NCI-H82 treated with DMSO at 0.1 percent for 48 hours (cell line): Measurements from ENCODE around the gene LRRN2.
"Not testable (repeated sequence)": the region's sequence is repeated elsewhere in the genome, so short reads cannot be mapped to it uniquely, and the experiment has no call there.

Source experiments
- DNase-seq: peaks from one replicate; lab custom pipeline; 2025; ENCODE audit not compliant: unreplicated experiment; lab: John Stamatoyannopoulos, UW

Gene LRRN2

DNA sequence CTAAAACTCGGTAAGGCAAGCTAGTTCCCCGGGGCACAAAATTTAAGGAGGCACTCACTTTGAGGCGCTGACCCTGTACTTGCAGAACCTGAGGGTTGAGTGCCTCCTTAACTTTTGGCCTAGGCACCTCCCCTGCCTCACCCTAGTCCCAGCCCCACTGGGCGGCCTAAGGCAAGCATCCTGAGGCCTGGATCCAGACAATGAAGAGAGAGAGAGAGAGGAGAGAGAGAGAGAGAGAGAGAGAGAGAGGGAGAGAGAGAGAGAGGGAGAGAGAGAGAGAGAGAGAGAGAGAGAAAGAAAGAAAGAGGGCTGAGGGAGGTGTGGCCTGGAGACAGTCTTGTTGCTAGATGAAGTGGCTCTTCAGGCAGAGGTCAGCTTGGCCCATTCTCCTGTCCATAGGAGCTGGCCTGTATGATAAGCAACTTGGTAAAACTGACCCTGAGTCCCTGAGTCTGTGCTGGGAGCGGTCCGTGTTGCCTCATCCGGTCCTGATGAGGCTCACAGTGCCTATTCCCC is 7.4 kb upstream of the LRRN2 start:
- no peak for DNase-seq

DNA sequence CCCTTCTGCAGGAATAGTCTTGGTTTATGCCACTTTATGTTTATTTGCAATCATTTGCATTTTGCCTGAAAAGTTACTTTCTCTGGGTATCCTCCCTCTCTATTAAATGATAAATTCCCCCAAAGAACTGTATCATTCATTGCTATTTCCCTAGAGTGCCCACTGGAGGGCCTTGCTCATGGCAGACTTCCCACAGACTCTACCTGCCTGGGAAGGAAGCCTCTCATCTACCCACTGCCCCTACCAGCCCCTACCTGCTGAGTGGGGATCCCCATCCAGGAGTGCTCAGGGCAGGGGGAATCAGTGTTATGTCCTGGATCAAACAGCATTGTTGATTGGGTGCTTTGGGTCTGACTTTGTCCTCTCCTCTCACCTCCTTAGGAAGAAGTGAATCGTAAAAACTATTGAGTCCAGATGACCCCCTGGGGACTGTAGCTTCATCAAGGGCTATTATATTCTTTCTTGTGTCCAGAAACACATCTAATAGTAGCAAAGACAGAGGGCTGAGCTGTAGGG is 6.8 kb upstream of the LRRN2 start:
- no peak for DNase-seq

DNA sequence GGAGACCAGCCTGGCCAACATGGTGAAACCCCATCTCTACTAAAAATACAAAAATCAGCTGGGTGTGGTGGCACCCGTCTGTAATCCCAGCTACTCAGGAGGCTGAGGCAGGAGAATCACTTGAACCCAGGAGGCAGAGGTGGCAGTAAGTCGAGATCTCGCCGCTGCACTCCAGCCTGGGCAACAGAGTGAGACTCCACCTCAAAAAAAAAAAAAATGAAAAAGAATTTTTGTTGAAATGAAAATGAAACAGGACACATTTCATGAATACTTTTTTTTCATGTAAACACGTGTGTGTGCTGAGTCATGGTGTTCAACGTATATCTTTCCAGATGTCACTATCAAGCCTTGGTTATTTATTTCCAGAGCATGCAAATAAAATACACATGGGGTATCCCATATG is 5.8 kb upstream of the LRRN2 start:
- DNase-seq, result not testable (repeated sequence)

- no peak for DNase-seq
Observed at GRCh38 chr1:204688776-204689175, 3.2 kb upstream of the LRRN2 start.

DNA sequence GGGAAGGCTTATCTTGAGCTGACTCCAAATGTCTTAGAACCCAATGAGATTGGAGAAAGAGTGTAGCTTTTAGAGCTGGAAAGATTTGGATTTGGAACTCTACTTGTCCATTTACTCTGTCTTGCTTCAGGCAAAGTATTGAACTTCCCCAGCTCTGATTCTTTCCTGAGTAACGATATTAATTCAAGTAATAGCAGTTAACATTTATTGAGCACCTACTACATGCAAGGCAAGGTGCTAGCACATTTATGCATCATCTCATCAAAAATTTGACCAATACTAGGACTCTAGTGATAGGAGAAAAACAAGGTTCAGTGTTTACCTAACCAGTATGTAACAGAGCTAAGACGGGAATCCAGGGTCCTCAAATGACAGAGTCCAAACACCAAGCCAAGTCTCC is 2.5 kb upstream of the LRRN2 start:
- DNase-seq, result no peak

- DNase-seq, result no peak
Observed at GRCh38 chr1:204684571-204685235, 835 bp downstream of the LRRN2 start.

- DNase-seq, result no peak
Observed at GRCh38 chr1:204684206-204684570, 1.4 kb downstream of the LRRN2 start.

- DNase-seq, result no peak
Observed at GRCh38 chr1:204683284-204684205, 2.0 kb downstream of the LRRN2 start.

GRCh38 chr1:204680461-204680860 is 5.1 kb downstream of the LRRN2 start:
- DNase-seq, result no peak

DNA sequence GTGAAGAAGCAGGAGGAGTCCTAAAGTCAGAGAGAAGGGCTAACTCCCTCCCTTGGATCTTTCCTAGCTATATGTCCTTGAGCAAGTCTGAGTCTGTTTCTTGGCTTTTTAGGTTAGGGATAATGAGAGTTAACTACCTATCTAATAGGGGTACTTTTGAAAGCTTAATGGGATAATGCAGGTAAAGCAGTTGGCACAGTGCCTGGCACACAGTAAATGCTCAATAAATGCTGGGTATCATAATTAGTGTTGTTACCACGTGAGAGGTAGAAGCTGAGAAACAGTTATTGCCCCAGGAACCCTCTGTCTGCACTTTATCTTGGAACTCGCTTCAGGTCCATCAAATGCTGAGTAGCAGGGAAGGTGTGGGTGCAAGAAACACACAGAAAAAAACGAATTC is 5.5 kb downstream of the LRRN2 start:
- DNase-seq, result no peak

DNA sequence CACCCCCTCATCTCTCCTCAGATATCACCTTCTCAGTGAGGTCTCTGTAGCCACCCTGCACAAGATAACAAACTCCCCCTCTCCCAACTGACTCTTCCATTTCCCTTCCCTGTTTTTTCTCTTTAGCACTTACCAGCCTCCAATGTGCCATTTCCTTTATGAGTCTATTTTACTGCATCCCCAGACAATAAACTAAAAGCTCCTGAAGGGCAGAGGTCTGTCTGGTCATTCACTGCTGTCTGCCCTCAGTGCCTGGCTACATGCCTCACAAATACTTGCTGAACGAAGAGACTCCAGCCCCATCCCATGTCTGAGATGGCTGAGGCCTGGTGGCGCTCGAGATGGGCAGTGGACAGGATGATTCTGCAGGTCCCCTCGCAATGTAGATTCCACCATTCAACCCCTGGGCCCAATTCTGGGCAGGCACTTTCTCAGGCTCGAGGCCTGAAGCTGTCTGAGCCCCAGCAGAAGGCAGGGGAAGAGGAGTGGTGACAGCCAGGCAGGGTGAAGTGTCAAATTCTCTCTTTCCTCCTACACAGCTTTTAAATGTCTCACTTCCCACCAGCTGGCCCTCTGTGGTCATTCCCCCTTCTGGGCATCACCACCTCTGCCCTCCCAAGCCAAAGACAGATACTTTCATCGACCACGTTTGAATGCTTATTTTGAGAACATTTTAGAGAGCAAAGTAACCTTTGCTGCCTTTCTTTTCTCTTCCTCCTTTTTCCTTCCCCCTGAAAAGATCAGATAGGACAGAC is 6.6 kb downstream of the LRRN2 start:
- DNase-seq, result no peak

DNA sequence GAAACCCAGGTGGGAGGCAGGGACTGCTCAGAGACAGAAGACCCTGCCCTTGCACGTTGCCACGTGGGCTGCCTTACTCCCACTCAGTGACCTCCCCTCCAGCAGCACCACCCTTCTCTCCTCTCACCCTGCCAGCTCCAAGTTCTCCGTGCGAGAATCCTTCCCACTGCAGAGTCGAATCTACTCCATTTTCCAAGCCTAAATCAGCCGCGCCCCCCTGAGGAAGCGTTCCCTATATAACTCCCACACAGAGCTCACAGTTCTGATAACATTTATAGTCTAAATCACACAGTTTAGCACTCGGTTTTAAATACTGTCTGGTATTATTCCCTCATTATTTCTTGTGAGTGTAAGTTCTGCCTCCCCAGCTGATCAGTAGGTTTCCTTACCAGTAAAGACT is 7.7 kb downstream of the LRRN2 start:
- DNase-seq, result no peak

- no peak for DNase-seq
Observed at GRCh38 chr1:204676043-204676442, 9.5 kb downstream of the LRRN2 start.

GRCh38 chr1:204673909-204674649 is 11.5 kb downstream of the LRRN2 start:
- no peak for DNase-seq

DNA sequence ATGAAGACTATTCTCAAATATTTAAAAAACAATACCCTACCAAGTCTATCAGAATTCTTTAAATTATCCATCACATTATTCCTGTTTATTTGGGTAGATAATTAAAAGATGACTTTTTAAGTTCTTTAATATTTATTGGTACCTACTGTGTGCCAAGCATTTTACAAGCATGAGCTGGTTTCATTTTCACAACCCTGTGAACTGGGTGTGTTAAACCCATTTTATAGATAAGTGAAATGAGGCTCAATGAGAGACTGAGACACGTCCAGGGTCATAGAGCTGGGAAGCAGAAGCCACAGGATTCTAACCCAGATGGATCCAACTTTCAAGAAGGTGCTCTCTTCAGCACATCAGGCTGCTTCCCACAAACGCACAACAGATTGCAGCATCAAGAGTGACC is 12.3 kb downstream of the LRRN2 start:
- no peak for DNase-seq

GRCh38 chr1:204672482-204673121 is 12.9 kb downstream of the LRRN2 start:
- DNase-seq, result no peak

GRCh38 chr1:204672069-204672468 is 13.5 kb downstream of the LRRN2 start:
- no peak for DNase-seq

DNA sequence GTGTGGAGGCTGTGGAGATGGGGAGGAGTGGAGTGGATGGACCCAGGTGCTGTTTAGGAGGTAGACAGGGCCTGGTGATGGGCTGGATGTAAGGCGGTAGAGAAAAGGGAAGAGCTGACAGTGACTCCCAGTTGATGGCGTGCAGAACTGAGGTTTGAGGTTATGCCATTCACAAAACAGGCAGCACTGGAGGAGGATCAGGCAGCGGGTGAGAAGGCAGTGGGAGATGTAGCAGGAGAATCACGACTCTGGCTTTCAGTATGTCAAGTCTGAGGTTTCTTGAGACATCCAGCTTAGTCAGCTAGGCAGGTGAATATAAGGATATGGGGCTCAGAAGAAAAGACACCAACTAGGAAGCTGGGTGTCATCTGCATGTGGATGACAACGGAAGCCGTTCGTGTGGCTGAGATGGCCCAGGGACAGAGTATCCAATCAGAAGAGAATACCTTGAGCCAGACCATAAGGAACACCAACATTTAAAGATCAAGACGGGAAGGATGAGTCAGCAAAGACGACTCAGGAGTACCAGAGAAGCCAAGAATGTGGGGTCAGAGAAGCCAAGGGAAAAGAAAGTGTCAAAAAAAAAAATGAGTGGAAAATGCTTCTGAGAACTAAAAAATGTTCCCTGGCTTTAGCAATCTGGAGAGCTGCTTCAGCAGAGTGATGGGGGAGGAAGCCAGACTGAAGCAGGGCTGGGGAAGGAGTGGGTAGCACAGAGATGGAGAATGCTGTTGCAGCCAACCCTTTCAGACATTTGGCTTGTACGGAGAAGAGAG is 15.2 kb downstream of the LRRN2 start:
- DNase-seq, result no peak

GRCh38 chr1:204669579-204669978 is 16.0 kb downstream of the LRRN2 start:
- DNase-seq, result no peak

DNA sequence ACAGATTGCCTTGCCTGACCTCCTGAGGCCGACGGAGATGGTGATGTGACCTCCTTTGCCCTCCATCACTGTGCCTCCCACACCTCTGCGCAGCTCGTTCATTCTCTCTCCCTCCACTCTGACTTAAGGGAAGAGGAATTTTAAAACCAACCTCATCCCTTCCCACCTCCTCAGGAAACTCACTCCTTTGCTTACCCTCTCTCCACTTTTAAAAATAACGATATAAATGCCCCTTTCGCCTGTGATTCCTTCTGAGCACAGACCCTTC is 21.2 kb downstream of the LRRN2 start:
- no peak for DNase-seq
